IMR-90 (cell line): ENCODE data around the gene NDUFB10. TPM values are rescaled to one million over a fixed set of nuclear protein-coding genes. Genes with fewer than 3 reads are reported as not detected.

ENCODE experiments used
- ATAC-seq: fragments of 200-7000 bp; cut with Tn5 transposase; 2 replicates; pipeline ENCODE4 v1.9.1; 2020; ENCODE audit warnings: low read depth, mild to moderate bottlenecking, moderate library complexity
- BruUV-seq: library from RNA; stranded (reverse); fragments of 400-500 nt; replicated peaks from 2 replicates; lab custom pipeline; 2021; lab: Mats Ljungman, UMichigan
- CTCF ChIA-PET: fragments of 300-600 bp; formaldehyde crosslinking; extraction: SDS; loops from one replicate; lab custom pipeline; 2021; ENCODE audit warnings: antibody characterized with exemption; lab: Yijun Ruan, JAX
- POLR2A ChIA-PET: fragments of 300-600 bp; sonication (Branson Sonifier 250); formaldehyde crosslinking; loops from one replicate; lab custom pipeline; 2022; ENCODE audit warnings: antibody characterized with exemption; ENCODE audit not compliant: unreplicated experiment; lab: Charles Lee
- DNase-seq: peaks from one replicate; pipeline ENCODE4 v3.0.0; 2013
- H2AFZ ChIP-seq: replicated peaks from 2 replicates; pipeline ENCODE3; 2013; ENCODE audit warnings: low read length, mild to moderate bottlenecking; ENCODE audit not compliant: poor library complexity
- H2AK5ac ChIP-seq: 2 replicates; pipeline ENCODE4 v1.6.1; 2013; ENCODE audit warnings: low read depth, low read length, inconsistent platforms
- H2AK9ac ChIP-seq: replicated peaks from 2 replicates; pipeline ENCODE3; 2013; ENCODE audit warnings: mild to moderate bottlenecking, low read depth, low read length, moderate library complexity; ENCODE audit not compliant: poor library complexity
- H2BK120ac ChIP-seq: 2 replicates; pipeline ENCODE4 v1.6.1; 2013; ENCODE audit warnings: low read depth, low read length, inconsistent platforms
- H2BK15ac ChIP-seq: 3 replicates; pipeline ENCODE4 v1.6.1; 2013; ENCODE audit warnings: low read depth, low read length, inconsistent platforms
- H2BK20ac ChIP-seq: 2 replicates; pipeline ENCODE4 v1.6.1; 2013; ENCODE audit warnings: low read depth, mild to moderate bottlenecking, inconsistent platforms, low read length, moderate library complexity
- H2BK5ac ChIP-seq: 2 replicates; pipeline ENCODE4 v1.6.1; 2013; ENCODE audit warnings: mild to moderate bottlenecking, low read depth, low read length, inconsistent platforms; ENCODE audit not compliant: poor library complexity, severe bottlenecking
- H3K14ac ChIP-seq: replicated peaks from 2 replicates; pipeline ENCODE4 v1.6.1; 2013; ENCODE audit warnings: low read depth, low read length, inconsistent platforms
- H3K18ac ChIP-seq: 2 replicates; pipeline ENCODE4 v1.6.1; 2013; ENCODE audit warnings: low read depth, low read length, control low read depth
- H3K23ac ChIP-seq: 2 replicates; pipeline ENCODE4 v1.6.1; 2013; ENCODE audit warnings: low read depth, low read length, inconsistent platforms
- H3K27ac ChIP-seq: 2 replicates; pipeline ENCODE4 v1.5.1; 2013; ENCODE audit warnings: mild to moderate bottlenecking, control low read depth, low read length; ENCODE audit not compliant: insufficient read depth
- H3K27me3 ChIP-seq: 2 replicates; pipeline ENCODE4 v1.6.1; 2013; ENCODE audit warnings: low read length; ENCODE audit not compliant: control insufficient read depth, insufficient read depth
- H3K36me3 ChIP-seq: 2 replicates; pipeline ENCODE4 v1.6.1; 2013; ENCODE audit warnings: low read length, mixed read lengths; ENCODE audit not compliant: control insufficient read depth, insufficient read depth
- H3K4ac ChIP-seq: 2 replicates; pipeline ENCODE4 v1.6.1; 2013; ENCODE audit warnings: low read depth, low read length, inconsistent platforms
- H3K4me1 ChIP-seq: 2 replicates; pipeline ENCODE4 v1.6.1; 2013; ENCODE audit warnings: low read length, mixed read lengths; ENCODE audit not compliant: control insufficient read depth, insufficient read depth
- H3K4me2 ChIP-seq: 2 replicates; pipeline ENCODE4 v1.6.1; 2013; ENCODE audit warnings: low read depth, mild to moderate bottlenecking, control low read depth, low read length, moderate library complexity
- H3K4me3 ChIP-seq: 2 replicates; pipeline ENCODE4 v1.5.1; 2013; ENCODE audit warnings: low read depth, mild to moderate bottlenecking, control low read depth, low read length, moderate library complexity; ENCODE audit not compliant: insufficient read depth
- H3K56ac ChIP-seq: 2 replicates; pipeline ENCODE4 v1.6.1; 2013; ENCODE audit warnings: low read length, inconsistent platforms; ENCODE audit not compliant: insufficient read depth; ENCODE audit errors: extremely low read depth
- H3K79me1 ChIP-seq, 2 experiments: 2 replicates each; pipeline ENCODE4 v1.6.1; 2013; ENCODE audit warnings: low read length in 2 of 2, inconsistent platforms in 1 of 2, low read depth in 1 of 2
- H3K9ac ChIP-seq: 2 replicates; pipeline ENCODE4 v1.6.1; 2013; ENCODE audit warnings: low read depth, low read length, control low read depth
- H3K9me1 ChIP-seq: 2 replicates; pipeline ENCODE4 v1.6.1; 2013; ENCODE audit warnings: low read length, inconsistent platforms; ENCODE audit not compliant: insufficient read depth
- H3K9me3 ChIP-seq: 2 replicates; pipeline ENCODE4 v1.6.1; 2013; ENCODE audit warnings: low read length; ENCODE audit not compliant: control insufficient read depth, insufficient read depth
- H4K20me1 ChIP-seq: 2 replicates; pipeline ENCODE4 v1.6.1; 2013; ENCODE audit warnings: low read length, inconsistent platforms; ENCODE audit not compliant: insufficient read depth
- H4K5ac ChIP-seq: 2 replicates; pipeline ENCODE4 v1.6.1; 2013; ENCODE audit warnings: mild to moderate bottlenecking, low read depth, low read length, control low read depth
- H4K8ac ChIP-seq, 2 experiments: 2 replicates each; pipeline ENCODE4 v1.6.1; 2013; ENCODE audit warnings: low read depth in 2 of 2, low read length in 2 of 2, control low read depth in 1 of 2, inconsistent platforms in 1 of 2
- H4K91ac ChIP-seq: 2 replicates; pipeline ENCODE4 v1.6.1; 2013; ENCODE audit warnings: low read depth, low read length, inconsistent platforms; ENCODE audit not compliant: insufficient read depth
- CTCF ChIP-seq: conservative IDR thresholded peaks from 2 replicates; pipeline ENCODE4 v1.5.1; 2012; ENCODE audit warnings: mild to moderate bottlenecking, low read depth, low read length, improper control_type of control experiment
- ELK1 ChIP-seq: fragments of 150-350 bp; IDR thresholded peaks from 2 replicates; pipeline ENCODE4 v1.6.1; 2016; ENCODE audit warnings: low read depth, mild to moderate bottlenecking, low read length, moderate library complexity, borderline replicate concordance
- MXI1 ChIP-seq: IDR thresholded peaks from 2 replicates; pipeline ENCODE4 v1.6.1; 2012; ENCODE audit warnings: low read depth, mild to moderate bottlenecking, low read length, moderate library complexity, borderline replicate concordance
- NFE2L2 ChIP-seq: fragments of 150-350 bp; IDR thresholded peaks from 2 replicates; pipeline ENCODE4 v1.6.1; 2016; ENCODE audit warnings: low read depth, mild to moderate bottlenecking, low read length
- POLR2A ChIP-seq: IDR thresholded peaks from 2 replicates; pipeline ENCODE4 v1.6.1; 2012; ENCODE audit warnings: mild to moderate bottlenecking, low read depth, low read length
- RCOR1 ChIP-seq: IDR thresholded peaks from 2 replicates; pipeline ENCODE4 v1.6.1; 2012; ENCODE audit warnings: mild to moderate bottlenecking, low read length, improper control_type of control experiment; ENCODE audit not compliant: insufficient replicate concordance
- WGBS, 2 experiments: methylation state at CpG; one replicate each; pipeline versions ENCODE4 v1.1.5 to v1.1.7; 2013; ENCODE audit warnings: missing lambda C conversion rate in 2 of 2; ENCODE audit not compliant: insufficient read length in 1 of 2; ENCODE audit errors: extremely low coverage in 2 of 2; 5-methylcytosine and 5-hydroxymethylcytosine counted together
- dilution Hi-C: fragments of 300-500 bp; cut with HindIII; formaldehyde crosslinking; loops from one replicate; pipeline ENCODE4 v1.14.3; 2018; ENCODE audit warnings: low sequenced_read_pairs; ENCODE audit not compliant: unreplicated experiment
- in situ Hi-C: fragments of 300-500 bp; cut with MboI; formaldehyde crosslinking; loops from 3 replicates; pipeline ENCODE4 v1.14.3; 2019; ENCODE audit warnings: low sequenced_read_pairs, inconsistent platforms, mixed read lengths
- intact Hi-C: fragments of 100-400 bp; cut with micrococcal nuclease; formaldehyde crosslinking; loops from 2 replicates; pipeline ENCODE4 v1.10.0; 2022
- polyA plus RNA-seq, 3 experiments: library from polyadenylated mRNA; depleted of rRNA; stranded (reverse); fragments of >200 nt; gene quantifications; 2 replicates each; pipeline ENCODE4 v1.2.3, GENCODE V29; 2012; ENCODE audit warnings: low replicate concordance in 1 of 3
- total RNA-seq: library from RNA; depleted of rRNA; stranded (reverse); fragments of >200 nt; gene quantifications from 2 replicates; pipeline ENCODE4 v1.2.3, GENCODE V29; 2012

NDUFB10 gene
- total and polyA plus RNA-seq, 2 of the 4 experiments (the other 2 are of a cell fraction): 189 to 220 TPM

- H3K4me1 ChIP-seq: no peaks in the 10 kb centered on the region
- H2BK15ac ChIP-seq: no peak within 1 kb of the TSS
- H3K27ac ChIP-seq: no peak within 1 kb of the TSS
- H2AK9ac ChIP-seq: no peak within 1 kb of the TSS
- in situ Hi-C loops: no loop called here
- 0% methylated on average over 12 of the region's 71 CpGs; no CpG with 5 or more reads in 1 of the 2 experiments for WGBS, 2 experiments
- no peak within 1 kb of the TSS for H2BK5ac ChIP-seq
- H4K8ac ChIP-seq: no peak within 1 kb of the TSS
- ChIA-PET CTCF (no interaction called here), POLR2A (no interaction called here)
- H3K18ac ChIP-seq: no peak within 1 kb of the TSS
- H3K4ac ChIP-seq: no peak within 1 kb of the TSS
- TF ChIP-seq POLR2A (no peak), NFE2L2 (no peak), RCOR1 (no peak), MXI1 (no peak), CTCF (no peak), ELK1 (no peak)
- H3K9ac ChIP-seq: no peak within 1 kb of the TSS
- no peak within 1 kb of the TSS for H3K14ac ChIP-seq
- BruUV-seq: no TSS peak
- no peaks in the 10 kb centered on the region for H4K20me1 ChIP-seq
- H2AK5ac ChIP-seq: no peak within 1 kb of the TSS
- H2BK120ac ChIP-seq: no peak within 1 kb of the TSS
- no peak within 1 kb of the TSS for H2AFZ ChIP-seq
- H4K5ac ChIP-seq: no peak within 1 kb of the TSS
- H3K27me3 ChIP-seq: peaks cover 89% of the 10 kb centered on the region
- intact Hi-C loops: no loop called here
- dilution Hi-C loops: no loop called here
- H3K4me2 ChIP-seq: no peak within 1 kb of the TSS; the same call in 1 of the 2 replicates
- H3K36me3 ChIP-seq: no peaks in the 10 kb centered on the region
- no peak within 1 kb of the TSS for H3K56ac ChIP-seq
- H4K91ac ChIP-seq: no peak within 1 kb of the TSS
- H3K23ac ChIP-seq: no peak within 1 kb of the TSS
- H3K9me3 ChIP-seq: no peaks in the 10 kb centered on the region; the same call in 1 of the 2 replicates
- H3K79me1 ChIP-seq: no peaks in the 10 kb centered on the region
- ATAC-seq (no peak), DNase-seq (no peak)
- no peak within 1 kb of the TSS for H3K4me3 ChIP-seq
- no peaks in the 10 kb centered on the region; the same call in 1 of the 2 replicates for H3K9me1 ChIP-seq
- no peak within 1 kb of the TSS for H2BK20ac ChIP-seq
These were observed 40.7 kb upstream of the NDUFB10 start, which contains the start of gene HS3ST6 for GRCh38 chr16:1918351-1919326. Gene HS3ST6, minus strand, starts transcription at chr16:1918415. Its CDS starts 92 bp downstream, at chr16:1918323.
